AG04449 (cell line): ENCODE data around the gene LCN10.

Experiments used
- CTCF ChIA-PET: fragments of 350-600 bp; formaldehyde crosslinking; extraction: SDS; loops from one replicate; lab custom pipeline; 2021; ENCODE audit warnings: antibody characterized with exemption; lab: Yijun Ruan, JAX
- POLR2A ChIA-PET: fragments of 400-600, 350-600 bp; formaldehyde crosslinking; extraction: SDS; loops from one replicate; lab custom pipeline; 2020; ENCODE audit warnings: antibody characterized with exemption, inconsistent platforms; lab: Yijun Ruan, JAX
- DNase-seq: peaks from one replicate; pipeline ENCODE4 v3.0.0-alpha.2; 2010; ENCODE audit warnings: low read depth, low spot score
- H3K4me3 ChIP-seq: 2 replicates; pipeline ENCODE4 v1.5.1; 2011; ENCODE audit warnings: low read depth, mild to moderate bottlenecking, control low read depth, low read length
- TF ChIP-seq, protein P1 (sequence below): IDR thresholded peaks from one replicate; pipeline ENCODE4 v1.5.1; 2011; ENCODE audit warnings: mild to moderate bottlenecking, moderate library complexity, low read length, control low read depth, inconsistent platforms; ENCODE audit not compliant: insufficient read depth; ENCODE audit errors: missing control alignments

LCN10 gene

GRCh38 chr9:136726631-136727191 is 16.0 kb downstream of the LCN10 start:
- ChIA-PET POLR2A (interaction anchor here (0.6 to 3.5 kb wide), 6 partner anchors 11 to 165 kb away, joined by 3 to 17 read pairs (median 8); partner anchors contain the start of gene AGPAT2), CTCF (interaction anchor here (0.7 to 4.1 kb wide), 8 partner anchors 8 to 360 kb away, joined by 3 to 27 read pairs (median 7); partner anchors contain the start of gene MAN1B1)
- DNase-seq, result no peak
- TF ChIP-seq, protein P1, sequence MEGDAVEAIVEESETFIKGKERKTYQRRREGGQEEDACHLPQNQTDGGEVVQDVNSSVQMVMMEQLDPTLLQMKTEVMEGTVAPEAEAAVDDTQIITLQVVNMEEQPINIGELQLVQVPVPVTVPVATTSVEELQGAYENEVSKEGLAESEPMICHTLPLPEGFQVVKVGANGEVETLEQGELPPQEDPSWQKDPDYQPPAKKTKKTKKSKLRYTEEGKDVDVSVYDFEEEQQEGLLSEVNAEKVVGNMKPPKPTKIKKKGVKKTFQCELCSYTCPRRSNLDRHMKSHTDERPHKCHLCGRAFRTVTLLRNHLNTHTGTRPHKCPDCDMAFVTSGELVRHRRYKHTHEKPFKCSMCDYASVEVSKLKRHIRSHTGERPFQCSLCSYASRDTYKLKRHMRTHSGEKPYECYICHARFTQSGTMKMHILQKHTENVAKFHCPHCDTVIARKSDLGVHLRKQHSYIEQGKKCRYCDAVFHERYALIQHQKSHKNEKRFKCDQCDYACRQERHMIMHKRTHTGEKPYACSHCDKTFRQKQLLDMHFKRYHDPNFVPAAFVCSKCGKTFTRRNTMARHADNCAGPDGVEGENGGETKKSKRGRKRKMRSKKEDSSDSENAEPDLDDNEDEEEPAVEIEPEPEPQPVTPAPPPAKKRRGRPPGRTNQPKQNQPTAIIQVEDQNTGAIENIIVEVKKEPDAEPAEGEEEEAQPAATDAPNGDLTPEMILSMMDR, result peak; percentile 34
- peak overlapping the region; percentile 84 for H3K4me3 ChIP-seq

- TF ChIP-seq, protein P1, result no peak
- peak overlapping the region; percentile 84 for H3K4me3 ChIP-seq
- ChIA-PET CTCF (interaction anchor here (0.9 to 2.4 kb wide), 2 partner anchors 12 to 20 kb away, joined by 4 to 7 read pairs; no protein-coding TSS in a partner anchor), POLR2A (interaction anchor here (0.7 to 3.5 kb wide), 4 partner anchors 10 to 303 kb away, joined by 3 to 17 read pairs (median 8); partner anchors contain the start of gene AGPAT2)
- no peak for DNase-seq
Measured at GRCh38 chr9:136726118-136726517, 16.6 kb downstream of the LCN10 start.

DNA sequence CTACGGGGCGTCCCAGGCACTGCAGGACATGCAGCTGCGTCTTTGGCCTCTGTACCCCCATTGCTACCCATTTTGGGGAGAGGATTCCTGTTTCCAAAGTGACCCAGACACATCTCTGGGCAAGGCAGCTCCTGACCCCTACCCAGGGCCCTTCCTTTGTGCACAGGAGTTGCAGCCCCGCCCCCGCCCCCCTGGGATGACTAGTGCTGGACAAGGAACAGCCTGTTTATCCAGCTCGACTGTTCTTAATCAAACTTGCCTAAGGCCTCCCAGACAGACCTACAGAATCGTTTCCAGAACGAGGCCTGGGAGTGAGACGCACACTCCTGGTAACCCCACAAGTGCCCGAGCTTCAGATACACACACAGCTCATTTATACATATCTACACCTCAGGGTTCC is 17.1 kb downstream of the LCN10 start:
- POLR2A ChIA-PET, result interaction anchor here (0.7 kb wide), 1 partner anchor 303 kb away, joined by 3 read pairs; no protein-coding TSS in a partner anchor
- DNase-seq, result no peak
- CTCF ChIA-PET, result interaction anchor here (0.6 to 0.9 kb wide), 2 partner anchors 11 to 514 kb away, joined by 3 to 4 read pairs; no protein-coding TSS in a partner anchor
- H3K4me3 ChIP-seq, result peak overlapping the region; percentile 84
- TF ChIP-seq, protein P1, result no peak

DNA sequence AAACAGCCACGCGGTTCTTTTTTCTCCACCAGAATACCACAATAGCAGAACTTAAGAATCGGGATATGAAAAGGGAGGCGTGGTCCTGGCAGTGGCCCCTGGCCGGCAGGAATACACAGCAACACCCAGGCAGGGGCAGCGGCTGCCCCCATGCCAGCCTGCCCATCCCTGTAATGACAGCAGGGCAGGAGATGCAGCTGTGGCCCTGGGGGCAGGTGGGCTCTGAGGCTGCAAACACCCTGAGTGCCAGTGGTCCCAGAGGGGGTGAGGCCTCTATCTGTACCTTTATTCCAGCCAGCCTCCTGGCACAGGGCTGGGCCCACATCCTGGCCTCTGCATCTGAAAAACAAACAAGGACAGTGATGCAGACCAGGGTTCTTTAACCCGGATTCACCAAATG is 18.0 kb downstream of the LCN10 start:
- ChIA-PET CTCF (no interaction called here), POLR2A (no interaction called here)
- TF ChIP-seq, protein P1, result no peak
- no peak overlapping the region for H3K4me3 ChIP-seq
- no peak for DNase-seq

DNA sequence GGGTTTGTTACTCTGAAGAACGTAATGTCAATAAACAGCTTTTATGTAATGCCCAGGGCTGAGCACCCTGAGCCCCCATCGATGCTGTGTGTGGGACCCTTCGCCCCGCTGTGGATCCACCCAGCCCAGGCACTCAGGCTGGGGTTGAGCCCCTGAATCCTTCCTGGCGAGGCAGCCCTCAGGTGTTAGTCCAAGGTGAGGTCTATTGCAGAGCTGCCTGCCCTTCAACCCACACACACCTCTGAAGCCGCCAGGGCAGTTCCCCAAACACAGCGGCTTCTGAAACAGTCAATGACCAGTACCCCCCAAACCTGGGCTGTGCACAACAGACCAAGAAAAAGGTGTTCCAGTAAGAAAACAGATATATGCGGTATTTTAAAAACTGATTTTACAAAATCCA is 18.8 kb downstream of the LCN10 start:
- TF ChIP-seq, protein P1, result no peak
- ChIA-PET POLR2A (interaction anchor here (0.6 kb wide), 1 partner anchor 18 kb away, joined by 3 read pairs; no protein-coding TSS in a partner anchor), CTCF (interaction anchor here (0.6 to 1.4 kb wide), 2 partner anchors 9 to 31 kb away, joined by 3 to 4 read pairs; no protein-coding TSS in a partner anchor)
- DNase-seq, result no peak
- no peak overlapping the region for H3K4me3 ChIP-seq

- POLR2A ChIA-PET, result interaction anchor here (2.4 kb wide), 1 partner anchor 10 kb away, joined by 6 read pairs; the partner anchor contains the start of gene DIPK1B
- CTCF ChIA-PET, result interaction anchor here (0.6 to 1.4 kb wide), 2 partner anchors 8 to 31 kb away, joined by 3 to 4 read pairs; no protein-coding TSS in a partner anchor
- H3K4me3 ChIP-seq, result no peak overlapping the region
- no peak for DNase-seq
- TF ChIP-seq, protein P1, result no peak
Measured at GRCh38 chr9:136723362-136723976, 19.3 kb downstream of the LCN10 start.
